ENCODE data around the gene CENPV. TPM values are rescaled to one million over a fixed set of nuclear protein-coding genes. Genes with fewer than 3 reads are reported as not detected.

The CENPV gene
- total and polyA plus RNA-seq, 5 donors from 2014 or later = 4.0 to 16.4 (median 9.3) TPM

GRCh38 chr17:16306211-16306610 lies 47.1 kb downstream of the CENPV start:
- Mint-ChIP-seq H3K27ac (no peak overlapping the region), H3K9me3 (no peaks in the 10 kb centered on the region), H3K4me1 (peaks cover 6 to 16% (median 11%) of the 10 kb centered on the region in 4 donors), H3K36me3 (peaks cover 22% of the 10 kb centered on the region), H3K4me3 (no peak overlapping the region), H3K27me3 (no peaks in the 10 kb centered on the region)
- no peak overlapping the region for H3K27ac ChIP-seq (ENCODE audit: insufficient read depth, low read length, poor library complexity, severe bottlenecking)
- no peak for DNase-seq
- no peak for ATAC-seq (ENCODE audit: low read depth in 2 of 2)
- H3K27me3 ChIP-seq (ENCODE audit: control insufficient read depth, insufficient read depth, low read length) = no peaks in the 10 kb centered on the region
- peaks cover 5% of the 10 kb centered on the region for H3K36me3 ChIP-seq (ENCODE audit: control insufficient read depth, insufficient read depth, low read length)
- peaks cover 5% of the 10 kb centered on the region for H3K4me1 ChIP-seq (ENCODE audit: control insufficient read depth, insufficient read depth, low read length, poor library complexity, severe bottlenecking)
- H3K4me3 ChIP-seq (ENCODE audit: low read depth, low read length) = no peak overlapping the region
- no peaks in the 10 kb centered on the region for H3K9me3 ChIP-seq (ENCODE audit: control insufficient read depth in 2 of 2, low read length in 2 of 2)

GRCh38 chr17:16304830-16305229 lies 48.4 kb downstream of the CENPV start:
- Mint-ChIP-seq H3K27me3 (no peaks in the 10 kb centered on the region), H3K27ac (no peak overlapping the region), H3K4me1 (peaks cover 0 to 7% (median 5%) of the 10 kb centered on the region in 4 donors), H3K4me3 (peak overlapping the region in 1 of 4 donors; percentile 27), H3K9me3 (no peaks in the 10 kb centered on the region), H3K36me3 (peaks cover 17% of the 10 kb centered on the region)
- peaks cover 5% of the 10 kb centered on the region for H3K36me3 ChIP-seq (ENCODE audit: control insufficient read depth, insufficient read depth, low read length)
- no peaks in the 10 kb centered on the region for H3K27me3 ChIP-seq (ENCODE audit: control insufficient read depth, insufficient read depth, low read length)
- no peak overlapping the region for H3K27ac ChIP-seq (ENCODE audit: insufficient read depth, low read length, poor library complexity, severe bottlenecking)
- peak in 1 of 3 donors; percentile 30 for DNase-seq
- no peak overlapping the region for H3K4me3 ChIP-seq (ENCODE audit: low read depth, low read length)
- no peak for ATAC-seq (ENCODE audit: low read depth in 2 of 2)
- H3K9me3 ChIP-seq (ENCODE audit: control insufficient read depth in 2 of 2, low read length in 2 of 2) = no peaks in the 10 kb centered on the region
- no peaks in the 10 kb centered on the region for H3K4me1 ChIP-seq (ENCODE audit: control insufficient read depth, insufficient read depth, low read length, poor library complexity, severe bottlenecking)

GRCh38 chr17:16302856-16303255 lies 50.4 kb downstream of the CENPV start:
- Mint-ChIP-seq H3K36me3 (peaks cover 21% of the 10 kb centered on the region), H3K4me3 (no peak overlapping the region), H3K9me3 (no peaks in the 10 kb centered on the region), H3K27me3 (no peaks in the 10 kb centered on the region), H3K27ac (no peak overlapping the region), H3K4me1 (peaks cover 6 to 18% (median 11%) of the 10 kb centered on the region in 4 donors)
- Histone ChIP-seq H3K27ac (ENCODE audit: insufficient read depth, low read length, poor library complexity, severe bottlenecking) (no peak overlapping the region), H3K4me3 (ENCODE audit: low read depth, low read length) (no peak overlapping the region), H3K27me3 (ENCODE audit: control insufficient read depth, insufficient read depth, low read length) (no peaks in the 10 kb centered on the region), H3K4me1 (ENCODE audit: control insufficient read depth, insufficient read depth, low read length, poor library complexity, severe bottlenecking) (peaks cover 7% of the 10 kb centered on the region), H3K36me3 (ENCODE audit: control insufficient read depth, insufficient read depth, low read length) (peaks cover 5% of the 10 kb centered on the region), H3K9me3 (ENCODE audit: control insufficient read depth in 2 of 2, low read length in 2 of 2) (no peaks in the 10 kb centered on the region)
- ATAC-seq (ENCODE audit: low read depth in 2 of 2) = no peak
- no peak for DNase-seq

- ATAC-seq (ENCODE audit: low read depth in 2 of 2) (no peak), DNase-seq (no peak)
- no peaks in the 10 kb centered on the region for H3K9me3 Mint-ChIP-seq
- H3K36me3 ChIP-seq (ENCODE audit: control insufficient read depth, insufficient read depth, low read length) = peaks cover 5% of the 10 kb centered on the region
- H3K4me3 Mint-ChIP-seq = no peak overlapping the region
- no peak overlapping the region for H3K27ac ChIP-seq (ENCODE audit: insufficient read depth, low read length, poor library complexity, severe bottlenecking)
- peaks cover 6 to 18% (median 13%) of the 10 kb centered on the region in 4 donors for H3K4me1 Mint-ChIP-seq
- peaks cover 24% of the 10 kb centered on the region for H3K36me3 Mint-ChIP-seq
- no peaks in the 10 kb centered on the region for H3K27me3 ChIP-seq (ENCODE audit: control insufficient read depth, insufficient read depth, low read length)
- H3K27me3 Mint-ChIP-seq = no peaks in the 10 kb centered on the region
- H3K9me3 ChIP-seq (ENCODE audit: control insufficient read depth in 2 of 2, low read length in 2 of 2) = no peaks in the 10 kb centered on the region
- peaks cover 7% of the 10 kb centered on the region for H3K4me1 ChIP-seq (ENCODE audit: control insufficient read depth, insufficient read depth, low read length, poor library complexity, severe bottlenecking)
- peak overlapping the region in 1 of 3 donors; percentile 28 for H3K27ac Mint-ChIP-seq
- H3K4me3 ChIP-seq (ENCODE audit: low read depth, low read length) = no peak overlapping the region
These were observed 51.1 kb downstream of the CENPV start for GRCh38 chr17:16301963-16302855.

GRCh38 chr17:16300554-16300953 lies 52.7 kb downstream of the CENPV start:
- Mint-ChIP-seq H3K9me3 (no peaks in the 10 kb centered on the region), H3K4me1 (peaks cover 6 to 24% (median 14%) of the 10 kb centered on the region in 4 donors), H3K4me3 (no peak overlapping the region), H3K27ac (no peak overlapping the region), H3K27me3 (no peaks in the 10 kb centered on the region), H3K36me3 (peaks cover 20% of the 10 kb centered on the region)
- H3K4me3 ChIP-seq (ENCODE audit: low read depth, low read length) = no peak overlapping the region
- H3K4me1 ChIP-seq (ENCODE audit: control insufficient read depth, insufficient read depth, low read length, poor library complexity, severe bottlenecking) = peaks cover 7% of the 10 kb centered on the region
- H3K27me3 ChIP-seq (ENCODE audit: control insufficient read depth, insufficient read depth, low read length) = no peaks in the 10 kb centered on the region
- no peak for ATAC-seq (ENCODE audit: low read depth in 2 of 2)
- no peak for DNase-seq
- no peaks in the 10 kb centered on the region for H3K9me3 ChIP-seq (ENCODE audit: control insufficient read depth in 2 of 2, low read length in 2 of 2)
- H3K36me3 ChIP-seq (ENCODE audit: control insufficient read depth, insufficient read depth, low read length) = peaks cover 3% of the 10 kb centered on the region
- H3K27ac ChIP-seq (ENCODE audit: insufficient read depth, low read length, poor library complexity, severe bottlenecking) = no peak overlapping the region

GRCh38 chr17:16298140-16298662 lies 55.1 kb downstream of the CENPV start:
- ATAC-seq (ENCODE audit: low read depth in 2 of 2) = no peak
- peak overlapping the region; percentile 52 to 74 (median 59) for H3K27ac Mint-ChIP-seq
- H3K27ac ChIP-seq (ENCODE audit: insufficient read depth, low read length, poor library complexity, severe bottlenecking) = no peak overlapping the region

GRCh38 chr17:16297367-16298139 lies 55.7 kb downstream of the CENPV start:
- Histone ChIP-seq H3K27ac (ENCODE audit: insufficient read depth, low read length, poor library complexity, severe bottlenecking) (no peak overlapping the region), H3K4me3 (ENCODE audit: low read depth, low read length) (no peak overlapping the region), H3K4me1 (ENCODE audit: control insufficient read depth, insufficient read depth, low read length, poor library complexity, severe bottlenecking) (peaks cover 7% of the 10 kb centered on the region), H3K9me3 (ENCODE audit: control insufficient read depth in 2 of 2, low read length in 2 of 2) (no peaks in the 10 kb centered on the region), H3K27me3 (ENCODE audit: control insufficient read depth, insufficient read depth, low read length) (no peaks in the 10 kb centered on the region), H3K36me3 (ENCODE audit: control insufficient read depth, insufficient read depth, low read length) (peaks cover 3% of the 10 kb centered on the region)
- peaks cover 20% of the 10 kb centered on the region for H3K36me3 Mint-ChIP-seq
- DNase-seq = no peak
- H3K27ac Mint-ChIP-seq = peak overlapping the region in 2 of 3 donors; percentile 61 to 67
- H3K4me3 Mint-ChIP-seq = no peak overlapping the region
- no peaks in the 10 kb centered on the region for H3K9me3 Mint-ChIP-seq
- H3K4me1 Mint-ChIP-seq = peaks cover 9 to 20% (median 15%) of the 10 kb centered on the region in 4 donors
- H3K27me3 Mint-ChIP-seq = no peaks in the 10 kb centered on the region
- ATAC-seq (ENCODE audit: low read depth in 2 of 2) = no peak

More at GRCh38 chr17:16298140-16298662, 55.1 kb downstream of the CENPV start:
- peaks cover 6 to 20% (median 13%) of the 10 kb centered on the region in 4 donors for H3K4me1 Mint-ChIP-seq
- no peaks in the 10 kb centered on the region for H3K9me3 Mint-ChIP-seq
- no peak overlapping the region for H3K4me3 Mint-ChIP-seq
- H3K36me3 Mint-ChIP-seq = peaks cover 20% of the 10 kb centered on the region
- H3K9me3 ChIP-seq (ENCODE audit: control insufficient read depth in 2 of 2, low read length in 2 of 2) = no peaks in the 10 kb centered on the region
- peaks cover 7% of the 10 kb centered on the region for H3K4me1 ChIP-seq (ENCODE audit: control insufficient read depth, insufficient read depth, low read length, poor library complexity, severe bottlenecking)
- H3K4me3 ChIP-seq (ENCODE audit: low read depth, low read length) = no peak overlapping the region
- no peaks in the 10 kb centered on the region for H3K27me3 ChIP-seq (ENCODE audit: control insufficient read depth, insufficient read depth, low read length)
- peaks cover 3% of the 10 kb centered on the region for H3K36me3 ChIP-seq (ENCODE audit: control insufficient read depth, insufficient read depth, low read length)
- H3K27me3 Mint-ChIP-seq = no peaks in the 10 kb centered on the region
- DNase-seq = no peak
